Fibroblast of lung (primary cell): ENCODE results near the gene KCNH4. TPM values are rescaled to one million over a fixed set of nuclear protein-coding genes. Genes with fewer than 3 reads are reported as not detected.

Source experiments
- DNase-seq, 2 donors: peaks; one replicate each; pipeline versions ENCODE4 v3.0.0 to v3.0.0-alpha.2; 2010; ENCODE audit warnings: low read depth in 2 of 2
- H2AFZ ChIP-seq: 2 replicates; pipeline ENCODE4 v1.5.1; 2012; ENCODE audit warnings: low read length, control low read depth, inconsistent platforms
- H3K27ac ChIP-seq: 2 replicates; pipeline ENCODE4 v1.5.1; 2011; ENCODE audit warnings: low read length, control low read depth; ENCODE audit not compliant: insufficient read depth
- H3K27me3 ChIP-seq: 2 replicates; pipeline ENCODE4 v1.5.1; 2011; ENCODE audit warnings: mild to moderate bottlenecking, low read length; ENCODE audit not compliant: control insufficient read depth, insufficient read depth
- H3K36me3 ChIP-seq: 2 replicates; pipeline ENCODE4 v1.5.1; 2011; ENCODE audit warnings: low read length; ENCODE audit not compliant: control insufficient read depth, insufficient read depth
- H3K4me1 ChIP-seq: 2 replicates; pipeline ENCODE4 v1.5.1; 2011; ENCODE audit warnings: low read length; ENCODE audit not compliant: control insufficient read depth, insufficient read depth; ENCODE audit errors: extremely low read depth
- H3K4me2 ChIP-seq: 2 replicates; pipeline ENCODE4 v1.5.1; 2011; ENCODE audit warnings: low read length, control low read depth; ENCODE audit not compliant: insufficient read depth; ENCODE audit errors: extremely low read depth
- H3K4me3 ChIP-seq, 4 experiments: fragments of 200-600 bp in 1 of 4; sonication (generic) in 1 of 4; replicated peaks in 1 of 4; 2 replicates each; pipeline ENCODE4 v1.5.1; 2011 to 2016; ENCODE audit warnings: low read length in 4 of 4, low read depth in 3 of 4, mild to moderate bottlenecking in 3 of 4, control low read depth in 2 of 4, inconsistent platforms in 1 of 4, mixed read lengths in 1 of 4; ENCODE audit not compliant: insufficient read depth in 1 of 4; ENCODE audit errors: control extremely low read depth in 1 of 4
- H3K79me2 ChIP-seq: 2 replicates; pipeline ENCODE4 v1.5.1; 2012; ENCODE audit warnings: mild to moderate bottlenecking, low read length, inconsistent platforms; ENCODE audit not compliant: control insufficient read depth, insufficient read depth
- H3K9ac ChIP-seq: 2 replicates; pipeline ENCODE4 v1.5.1; 2011; ENCODE audit warnings: mild to moderate bottlenecking, low read length, control low read depth; ENCODE audit not compliant: insufficient read depth
- H3K9me3 ChIP-seq: 2 replicates; pipeline ENCODE4 v1.5.1; 2012; ENCODE audit warnings: low read depth, low read length; ENCODE audit not compliant: control insufficient read depth, insufficient read depth
- H4K20me1 ChIP-seq: 2 replicates; pipeline ENCODE4 v1.5.1; 2011; ENCODE audit warnings: low read length; ENCODE audit not compliant: control insufficient read depth, insufficient read depth; ENCODE audit errors: extremely low read depth
- EZH2 ChIP-seq: IDR thresholded peaks from 2 replicates; pipeline ENCODE4 v1.5.1; 2012; ENCODE audit warnings: low read length, control low read depth, mild to moderate bottlenecking; ENCODE audit errors: missing control alignments
- polyA plus RNA-seq, 2 donors: library from polyadenylated mRNA; depleted of rRNA in 1 of 2; stranded (reverse) in 1 of 2; unstranded in 1 of 2; fragments of >200 nt; gene quantifications; 2 replicates each; pipeline ENCODE4 v1.2.1, GENCODE V29; 2011 to 2012; ENCODE audit warnings: missing spikeins in 1 of 2
- total RNA-seq: library from RNA; depleted of rRNA; stranded (reverse); fragments of >200 nt; gene quantifications from 2 replicates; pipeline ENCODE4 v1.2.1, GENCODE V29; 2014
- TF ChIP-seq, protein P1 (sequence below), 2 donors: IDR thresholded peaks in 1 of 2; conservative IDR thresholded peaks in 1 of 2; 1 replicate in 1 of 2; 2 replicates in 1 of 2; pipeline ENCODE4 v1.5.1; 2011 to 2012; ENCODE audit warnings: low read length in 2 of 2, control low read depth in 1 of 2, inconsistent platforms in 1 of 2, low read depth in 1 of 2, mild to moderate bottlenecking in 1 of 2

KCNH4 gene
- total and polyA plus RNA-seq, 2 donors (not counting 1 experiment from before 2014, with no cell fraction given) = 0.03 TPM; not detected in 1

DNA sequence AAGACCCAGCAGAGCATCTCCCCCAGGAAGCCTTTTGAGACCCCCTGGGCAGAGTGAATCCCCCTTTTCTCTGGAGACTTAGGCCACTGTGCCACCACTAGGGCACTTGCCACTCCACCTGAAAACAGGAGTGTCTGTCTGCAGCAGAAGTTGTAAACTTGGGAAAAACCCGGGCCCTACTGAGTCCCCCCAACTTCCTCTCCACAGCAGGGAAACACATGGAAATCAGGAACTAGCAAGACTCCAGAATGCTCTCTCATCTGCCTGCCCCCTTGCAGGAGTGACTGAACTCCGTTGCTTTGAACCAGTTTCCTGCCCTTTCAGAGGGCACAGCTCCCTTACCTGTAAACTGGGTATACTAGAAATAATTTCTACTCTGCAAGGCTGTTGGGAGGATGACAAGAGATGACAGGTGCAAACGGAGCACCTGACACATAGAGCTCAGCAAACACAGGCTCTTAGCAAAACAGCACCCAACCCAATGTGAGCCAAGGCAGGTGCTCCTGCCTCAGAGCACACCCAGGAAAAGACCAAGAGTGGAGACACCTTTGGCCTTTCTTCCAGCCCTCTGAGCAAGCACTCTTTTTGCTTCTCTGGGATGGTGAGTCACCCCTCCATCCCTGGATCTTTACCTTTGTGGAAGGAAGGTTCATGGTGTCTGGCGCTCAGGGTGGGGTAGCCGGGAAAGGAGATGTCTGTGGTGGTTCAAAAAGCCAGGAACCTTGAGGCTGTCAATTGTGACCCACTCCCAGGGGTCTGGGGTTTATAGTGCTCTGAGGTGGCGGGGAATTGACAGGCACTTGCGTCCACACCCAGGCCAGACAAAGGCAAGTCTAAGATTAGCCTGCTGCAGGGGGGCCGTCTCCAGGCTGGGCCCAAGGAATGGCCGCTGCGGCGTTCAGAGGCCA lies 4.0 kb upstream of the KCNH4 start, which contains the start of gene HCRT:
TSS of gene HCRT (minus strand) at position 740 of the 908 bp plus-strand sequence. CDS start at position 653, 87 bp downstream.
- Histone ChIP-seq H2AFZ (peak within 1 kb of the TSS; percentile 40), H3K79me2 (no peaks in the 10 kb centered on the region), H3K4me3 (peak within 1 kb of the TSS in 1 of 4 experiments; percentile 14), H3K9me3 (no peaks in the 10 kb centered on the region), H3K36me3 (no peaks in the 10 kb centered on the region), H3K27ac (no peak within 1 kb of the TSS), H3K4me2 (peak within 1 kb of the TSS; percentile 40), H3K27me3 (peaks cover 16% of the 10 kb centered on the region), H3K9ac (no peak within 1 kb of the TSS), H3K4me1 (peaks cover 7% of the 10 kb centered on the region), H4K20me1 (no peaks in the 10 kb centered on the region)
- TF ChIP-seq EZH2 = no peak
- TF ChIP-seq, protein P1, sequence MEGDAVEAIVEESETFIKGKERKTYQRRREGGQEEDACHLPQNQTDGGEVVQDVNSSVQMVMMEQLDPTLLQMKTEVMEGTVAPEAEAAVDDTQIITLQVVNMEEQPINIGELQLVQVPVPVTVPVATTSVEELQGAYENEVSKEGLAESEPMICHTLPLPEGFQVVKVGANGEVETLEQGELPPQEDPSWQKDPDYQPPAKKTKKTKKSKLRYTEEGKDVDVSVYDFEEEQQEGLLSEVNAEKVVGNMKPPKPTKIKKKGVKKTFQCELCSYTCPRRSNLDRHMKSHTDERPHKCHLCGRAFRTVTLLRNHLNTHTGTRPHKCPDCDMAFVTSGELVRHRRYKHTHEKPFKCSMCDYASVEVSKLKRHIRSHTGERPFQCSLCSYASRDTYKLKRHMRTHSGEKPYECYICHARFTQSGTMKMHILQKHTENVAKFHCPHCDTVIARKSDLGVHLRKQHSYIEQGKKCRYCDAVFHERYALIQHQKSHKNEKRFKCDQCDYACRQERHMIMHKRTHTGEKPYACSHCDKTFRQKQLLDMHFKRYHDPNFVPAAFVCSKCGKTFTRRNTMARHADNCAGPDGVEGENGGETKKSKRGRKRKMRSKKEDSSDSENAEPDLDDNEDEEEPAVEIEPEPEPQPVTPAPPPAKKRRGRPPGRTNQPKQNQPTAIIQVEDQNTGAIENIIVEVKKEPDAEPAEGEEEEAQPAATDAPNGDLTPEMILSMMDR (conservative IDR thresholded peaks at IDR 0.05 in 1 of 2, IDR thresholded peaks at IDR 0.05 in 1 of 2; ENCODE audit: low read depth in 1 of 2, low read length in 2 of 2) = no peak
- no peak for DNase-seq

- Histone ChIP-seq H2AFZ (peak overlapping the region; percentile 87), H3K4me1 (peaks cover 7% of the 10 kb centered on the region), H3K4me2 (peak overlapping the region; percentile 89), H3K9me3 (no peaks in the 10 kb centered on the region), H3K27ac (no peak overlapping the region), H3K27me3 (peaks cover 21% of the 10 kb centered on the region), H3K4me3 (peak overlapping the region; percentile 20 to 64 (median 54)), H4K20me1 (no peaks in the 10 kb centered on the region), H3K9ac (peak overlapping the region; percentile 48), H3K79me2 (no peaks in the 10 kb centered on the region), H3K36me3 (no peaks in the 10 kb centered on the region)
- no peak for TF ChIP-seq EZH2
- TF ChIP-seq, protein P1 (conservative IDR thresholded peaks at IDR 0.05 in 1 of 2, IDR thresholded peaks at IDR 0.05 in 1 of 2; ENCODE audit: low read depth in 1 of 2, low read length in 2 of 2) = peak; percentile 50 to 62
- peak; percentile 55 to 67 for DNase-seq
Observed at GRCh38 chr17:42183741-42184711, 3.1 kb upstream of the KCNH4 start.
